IMR-90 (cell line): Measurements from ENCODE around the gene TENT5A. TPM values are rescaled to one million over a fixed set of nuclear protein-coding genes. Genes with fewer than 3 reads are reported as not detected.

Experiments used
- ATAC-seq: fragments of 200-7000 bp; cut with Tn5 transposase; 2 replicates; pipeline ENCODE4 v1.9.1; 2020; ENCODE audit warnings: low read depth, mild to moderate bottlenecking, moderate library complexity
- BruUV-seq: library from RNA; stranded (reverse); fragments of 400-500 nt; replicated peaks from 2 replicates; lab custom pipeline; 2021; lab: Mats Ljungman, UMichigan
- CTCF ChIA-PET: fragments of 300-600 bp; formaldehyde crosslinking; extraction: SDS; loops from one replicate; lab custom pipeline; 2021; ENCODE audit warnings: antibody characterized with exemption; lab: Yijun Ruan, JAX
- POLR2A ChIA-PET: fragments of 300-600 bp; sonication (Branson Sonifier 250); formaldehyde crosslinking; loops from one replicate; lab custom pipeline; 2022; ENCODE audit warnings: antibody characterized with exemption; ENCODE audit not compliant: unreplicated experiment; lab: Charles Lee
- DNase-seq: peaks from one replicate; pipeline ENCODE4 v3.0.0; 2013
- H2AFZ ChIP-seq: replicated peaks from 2 replicates; pipeline ENCODE3; 2013; ENCODE audit warnings: low read length, mild to moderate bottlenecking; ENCODE audit not compliant: poor library complexity
- H2AK5ac ChIP-seq: 2 replicates; pipeline ENCODE4 v1.6.1; 2013; ENCODE audit warnings: low read depth, low read length, inconsistent platforms
- H2AK9ac ChIP-seq: replicated peaks from 2 replicates; pipeline ENCODE3; 2013; ENCODE audit warnings: mild to moderate bottlenecking, low read depth, low read length, moderate library complexity; ENCODE audit not compliant: poor library complexity
- H2BK120ac ChIP-seq: 2 replicates; pipeline ENCODE4 v1.6.1; 2013; ENCODE audit warnings: low read depth, low read length, inconsistent platforms
- H2BK15ac ChIP-seq: 3 replicates; pipeline ENCODE4 v1.6.1; 2013; ENCODE audit warnings: low read depth, low read length, inconsistent platforms
- H2BK20ac ChIP-seq: 2 replicates; pipeline ENCODE4 v1.6.1; 2013; ENCODE audit warnings: low read depth, mild to moderate bottlenecking, inconsistent platforms, low read length, moderate library complexity
- H2BK5ac ChIP-seq: 2 replicates; pipeline ENCODE4 v1.6.1; 2013; ENCODE audit warnings: mild to moderate bottlenecking, low read depth, low read length, inconsistent platforms; ENCODE audit not compliant: poor library complexity, severe bottlenecking
- H3K14ac ChIP-seq: replicated peaks from 2 replicates; pipeline ENCODE4 v1.6.1; 2013; ENCODE audit warnings: low read depth, low read length, inconsistent platforms
- H3K18ac ChIP-seq: 2 replicates; pipeline ENCODE4 v1.6.1; 2013; ENCODE audit warnings: low read depth, low read length, control low read depth
- H3K23ac ChIP-seq: 2 replicates; pipeline ENCODE4 v1.6.1; 2013; ENCODE audit warnings: low read depth, low read length, inconsistent platforms
- H3K27ac ChIP-seq: 2 replicates; pipeline ENCODE4 v1.5.1; 2013; ENCODE audit warnings: mild to moderate bottlenecking, control low read depth, low read length; ENCODE audit not compliant: insufficient read depth
- H3K27me3 ChIP-seq: 2 replicates; pipeline ENCODE4 v1.6.1; 2013; ENCODE audit warnings: low read length; ENCODE audit not compliant: control insufficient read depth, insufficient read depth
- H3K36me3 ChIP-seq: 2 replicates; pipeline ENCODE4 v1.6.1; 2013; ENCODE audit warnings: low read length, mixed read lengths; ENCODE audit not compliant: control insufficient read depth, insufficient read depth
- H3K4ac ChIP-seq: 2 replicates; pipeline ENCODE4 v1.6.1; 2013; ENCODE audit warnings: low read depth, low read length, inconsistent platforms
- H3K4me1 ChIP-seq: 2 replicates; pipeline ENCODE4 v1.6.1; 2013; ENCODE audit warnings: low read length, mixed read lengths; ENCODE audit not compliant: control insufficient read depth, insufficient read depth
- H3K4me2 ChIP-seq: 2 replicates; pipeline ENCODE4 v1.6.1; 2013; ENCODE audit warnings: low read depth, mild to moderate bottlenecking, control low read depth, low read length, moderate library complexity
- H3K4me3 ChIP-seq: 2 replicates; pipeline ENCODE4 v1.5.1; 2013; ENCODE audit warnings: low read depth, mild to moderate bottlenecking, control low read depth, low read length, moderate library complexity; ENCODE audit not compliant: insufficient read depth
- H3K56ac ChIP-seq: 2 replicates; pipeline ENCODE4 v1.6.1; 2013; ENCODE audit warnings: low read length, inconsistent platforms; ENCODE audit not compliant: insufficient read depth; ENCODE audit errors: extremely low read depth
- H3K79me1 ChIP-seq, 2 experiments: 2 replicates each; pipeline ENCODE4 v1.6.1; 2013; ENCODE audit warnings: low read length in 2 of 2, inconsistent platforms in 1 of 2, low read depth in 1 of 2
- H3K9ac ChIP-seq: 2 replicates; pipeline ENCODE4 v1.6.1; 2013; ENCODE audit warnings: low read depth, low read length, control low read depth
- H3K9me1 ChIP-seq: 2 replicates; pipeline ENCODE4 v1.6.1; 2013; ENCODE audit warnings: low read length, inconsistent platforms; ENCODE audit not compliant: insufficient read depth
- H3K9me3 ChIP-seq: 2 replicates; pipeline ENCODE4 v1.6.1; 2013; ENCODE audit warnings: low read length; ENCODE audit not compliant: control insufficient read depth, insufficient read depth
- H4K20me1 ChIP-seq: 2 replicates; pipeline ENCODE4 v1.6.1; 2013; ENCODE audit warnings: low read length, inconsistent platforms; ENCODE audit not compliant: insufficient read depth
- H4K5ac ChIP-seq: 2 replicates; pipeline ENCODE4 v1.6.1; 2013; ENCODE audit warnings: mild to moderate bottlenecking, low read depth, low read length, control low read depth
- H4K8ac ChIP-seq, 2 experiments: 2 replicates each; pipeline ENCODE4 v1.6.1; 2013; ENCODE audit warnings: low read depth in 2 of 2, low read length in 2 of 2, control low read depth in 1 of 2, inconsistent platforms in 1 of 2
- H4K91ac ChIP-seq: 2 replicates; pipeline ENCODE4 v1.6.1; 2013; ENCODE audit warnings: low read depth, low read length, inconsistent platforms; ENCODE audit not compliant: insufficient read depth
- BHLHE40 ChIP-seq: fragments of 150-350 bp; IDR thresholded peaks from 2 replicates; pipeline ENCODE4 v1.6.1; 2016; ENCODE audit warnings: mild to moderate bottlenecking, low read depth, low read length
- CEBPB ChIP-seq: IDR thresholded peaks from 2 replicates; pipeline ENCODE4 v1.6.1; 2012; ENCODE audit warnings: low read depth, low read length, improper control_type of control experiment
- CHD1 ChIP-seq: IDR thresholded peaks from 2 replicates; pipeline ENCODE4 v1.6.1; 2012; ENCODE audit warnings: low read depth, low read length, improper control_type of control experiment
- FOS ChIP-seq: fragments of 150-350 bp; IDR thresholded peaks from 2 replicates; pipeline ENCODE4 v1.6.1; 2016; ENCODE audit warnings: low read depth, low read length
- MAFK ChIP-seq: IDR thresholded peaks from 2 replicates; pipeline ENCODE4 v1.6.1; 2012; ENCODE audit warnings: low read depth, low read length, improper control_type of control experiment
- MAZ ChIP-seq: IDR thresholded peaks from 2 replicates; pipeline ENCODE4 v1.6.1; 2012; ENCODE audit warnings: low read depth, mild to moderate bottlenecking, low read length, improper control_type of control experiment, moderate library complexity, borderline replicate concordance
- MXI1 ChIP-seq: IDR thresholded peaks from 2 replicates; pipeline ENCODE4 v1.6.1; 2012; ENCODE audit warnings: low read depth, mild to moderate bottlenecking, low read length, moderate library complexity, borderline replicate concordance
- NFE2L2 ChIP-seq: fragments of 150-350 bp; IDR thresholded peaks from 2 replicates; pipeline ENCODE4 v1.6.1; 2016; ENCODE audit warnings: low read depth, mild to moderate bottlenecking, low read length
- POLR2A ChIP-seq: IDR thresholded peaks from 2 replicates; pipeline ENCODE4 v1.6.1; 2012; ENCODE audit warnings: mild to moderate bottlenecking, low read depth, low read length
- RAD21 ChIP-seq: IDR thresholded peaks from 2 replicates; pipeline ENCODE4 v1.6.1; 2012; ENCODE audit warnings: low read length, improper control_type of control experiment
- RFX5 ChIP-seq: IDR thresholded peaks from 2 replicates; pipeline ENCODE4 v1.8.0; 2012; ENCODE audit warnings: low read depth, mild to moderate bottlenecking, low read length, moderate library complexity
- SMC3 ChIP-seq: fragments of 150-350 bp; IDR thresholded peaks from 2 replicates; pipeline ENCODE4 v1.6.1; 2016; ENCODE audit warnings: low read depth, mild to moderate bottlenecking, antibody characterized with exemption, low read length, moderate library complexity
- WGBS, 2 experiments: methylation state at CpG; one replicate each; pipeline versions ENCODE4 v1.1.5 to v1.1.7; 2013; ENCODE audit warnings: missing lambda C conversion rate in 2 of 2; ENCODE audit not compliant: insufficient read length in 1 of 2; ENCODE audit errors: extremely low coverage in 2 of 2; 5-methylcytosine and 5-hydroxymethylcytosine counted together
- dilution Hi-C: fragments of 300-500 bp; cut with HindIII; formaldehyde crosslinking; loops from one replicate; pipeline ENCODE4 v1.14.3; 2018; ENCODE audit warnings: low sequenced_read_pairs; ENCODE audit not compliant: unreplicated experiment
- in situ Hi-C: fragments of 300-500 bp; cut with MboI; formaldehyde crosslinking; loops from 3 replicates; pipeline ENCODE4 v1.14.3; 2019; ENCODE audit warnings: low sequenced_read_pairs, inconsistent platforms, mixed read lengths
- intact Hi-C: fragments of 100-400 bp; cut with micrococcal nuclease; formaldehyde crosslinking; loops from 2 replicates; pipeline ENCODE4 v1.10.0; 2022
- polyA plus RNA-seq, 3 experiments: library from polyadenylated mRNA; depleted of rRNA; stranded (reverse); fragments of >200 nt; gene quantifications; 2 replicates each; pipeline ENCODE4 v1.2.3, GENCODE V29; 2012; ENCODE audit warnings: low replicate concordance in 1 of 3
- total RNA-seq: library from RNA; depleted of rRNA; stranded (reverse); fragments of >200 nt; gene quantifications from 2 replicates; pipeline ENCODE4 v1.2.3, GENCODE V29; 2012
- TF ChIP-seq, protein P1 (sequence below): fragments of 150-350 bp; IDR thresholded peaks from 2 replicates; pipeline ENCODE4 v1.6.1; 2016; ENCODE audit warnings: low read depth, mild to moderate bottlenecking, low read length, moderate library complexity, borderline replicate concordance

TENT5A gene
- total and polyA plus RNA-seq, 2 of the 4 experiments (the other 2 are of a cell fraction) = 3.5 to 10.8 TPM

DNA sequence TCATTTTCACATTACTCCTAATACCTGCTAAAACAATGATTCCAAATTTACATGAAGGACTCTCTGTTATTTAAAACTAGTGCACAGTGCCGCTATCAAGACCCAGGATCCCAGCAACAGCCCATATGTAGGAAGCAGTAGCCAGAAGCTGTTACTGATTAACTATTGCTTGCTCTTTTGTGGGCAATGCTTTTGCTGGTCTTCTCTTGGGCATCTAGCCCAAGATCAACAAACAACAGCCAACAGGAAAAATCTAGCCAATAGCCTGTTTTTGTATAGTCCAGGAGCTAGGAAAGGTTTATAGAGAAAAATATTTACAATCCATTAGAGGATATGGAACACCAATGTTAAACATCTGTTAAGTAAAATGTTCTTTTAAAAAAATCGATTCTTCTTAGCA, 22.1 kb upstream of the TENT5A start:
- Histone ChIP-seq H4K91ac (no peak overlapping the region), H2BK15ac (no peak overlapping the region), H3K9me3 (no peaks in the 10 kb centered on the region), H3K4me1 (peaks cover 2% of the 10 kb centered on the region; the same call in 1 of the 2 replicates), H3K27ac (no peak overlapping the region), H3K18ac (no peak overlapping the region), H4K20me1 (no peaks in the 10 kb centered on the region), H2AK9ac (no peak overlapping the region), H3K4ac (no peak overlapping the region), H2BK20ac (no peak overlapping the region), H3K27me3 (no peaks in the 10 kb centered on the region), H3K4me2 (no peak overlapping the region), H2AFZ (no peak overlapping the region), H3K36me3 (no peaks in the 10 kb centered on the region), H3K79me1 (no peaks in the 10 kb centered on the region), H3K23ac (no peak overlapping the region), H2BK120ac (no peak overlapping the region), H2AK5ac (no peak overlapping the region), H4K8ac (no peak overlapping the region), H3K56ac (no peak overlapping the region), H3K9me1 (0 out of 2 replicates have a peak, but pooled peaks cover 2% of the 10 kb centered on the region), H3K4me3 (no peak overlapping the region), H3K9ac (no peak overlapping the region), H2BK5ac (no peak overlapping the region), H3K14ac (no peak overlapping the region), H4K5ac (no peak overlapping the region)
- ChIA-PET CTCF (no interaction called here), POLR2A (no interaction called here)
- no CpG with 5 or more reads among the region's 2 CpGs for WGBS, 2 experiments
- no peak for TF ChIP-seq NFE2L2
- TF ChIP-seq, protein P1, sequence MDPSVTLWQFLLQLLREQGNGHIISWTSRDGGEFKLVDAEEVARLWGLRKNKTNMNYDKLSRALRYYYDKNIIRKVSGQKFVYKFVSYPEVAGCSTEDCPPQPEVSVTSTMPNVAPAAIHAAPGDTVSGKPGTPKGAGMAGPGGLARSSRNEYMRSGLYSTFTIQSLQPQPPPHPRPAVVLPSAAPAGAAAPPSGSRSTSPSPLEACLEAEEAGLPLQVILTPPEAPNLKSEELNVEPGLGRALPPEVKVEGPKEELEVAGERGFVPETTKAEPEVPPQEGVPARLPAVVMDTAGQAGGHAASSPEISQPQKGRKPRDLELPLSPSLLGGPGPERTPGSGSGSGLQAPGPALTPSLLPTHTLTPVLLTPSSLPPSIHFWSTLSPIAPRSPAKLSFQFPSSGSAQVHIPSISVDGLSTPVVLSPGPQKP = no peak
- no peak for TF ChIP-seq MAFK
- no peak for TF ChIP-seq MAZ
- no peak for TF ChIP-seq RAD21
- no peak for TF ChIP-seq MXI1
- TF ChIP-seq CEBPB = no peak
- no peak for TF ChIP-seq FOS
- no peak for TF ChIP-seq RFX5
- no peak for TF ChIP-seq BHLHE40
- no peak for TF ChIP-seq SMC3
- TF ChIP-seq POLR2A = no peak
- TF ChIP-seq CHD1 = no peak
- in situ Hi-C loops = loop anchor here (25.0 kb wide), 1 partner anchor 1637 kb away; no protein-coding TSS in a partner anchor
- intact Hi-C loops = no loop called here
- no peak for DNase-seq
- no peak for ATAC-seq
- BruUV-seq = no TSS peak
- dilution Hi-C loops = no loop called here
